ENCODE measurements around the gene AFF2.
"Not testable (repeated sequence)": the region's sequence is repeated elsewhere in the genome, so short reads cannot be mapped to it uniquely, and the experiment has no call there.

AFF2 gene

GRCh38 chrX:148871422-148872160 is 371.2 kb downstream of the AFF2 start:
- no peak for DNase-seq

- no peak for DNase-seq
Observed at GRCh38 chrX:148872161-148872535, 371.7 kb downstream of the AFF2 start.

DNA sequence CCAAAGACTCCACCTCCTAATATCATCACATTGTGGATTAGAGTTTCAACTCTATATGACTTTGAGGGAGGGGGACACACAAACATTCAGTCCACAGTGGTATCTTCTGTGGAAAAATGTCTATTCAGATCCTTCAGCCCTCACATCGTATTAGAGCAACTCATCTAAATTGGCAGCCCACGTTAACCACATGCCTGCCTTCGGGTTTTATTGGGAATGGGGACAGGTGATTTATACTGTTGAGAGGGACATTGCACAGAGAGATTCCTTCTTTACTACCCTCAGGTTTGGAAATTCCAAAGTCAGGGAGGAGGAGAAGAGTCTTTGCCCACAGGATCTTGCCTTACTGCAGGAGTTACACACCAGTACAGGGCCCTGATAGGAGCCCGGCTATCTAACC is 372.5 kb downstream of the AFF2 start:
- no peak for DNase-seq

GRCh38 chrX:148874636-148875246 is 374.3 kb downstream of the AFF2 start:
- no peak for DNase-seq

- DNase-seq, result no peak
Observed at GRCh38 chrX:148878371-148878770, 378.0 kb downstream of the AFF2 start.

GRCh38 chrX:148885203-148885602 is 384.8 kb downstream of the AFF2 start:
- no peak for DNase-seq

DNA sequence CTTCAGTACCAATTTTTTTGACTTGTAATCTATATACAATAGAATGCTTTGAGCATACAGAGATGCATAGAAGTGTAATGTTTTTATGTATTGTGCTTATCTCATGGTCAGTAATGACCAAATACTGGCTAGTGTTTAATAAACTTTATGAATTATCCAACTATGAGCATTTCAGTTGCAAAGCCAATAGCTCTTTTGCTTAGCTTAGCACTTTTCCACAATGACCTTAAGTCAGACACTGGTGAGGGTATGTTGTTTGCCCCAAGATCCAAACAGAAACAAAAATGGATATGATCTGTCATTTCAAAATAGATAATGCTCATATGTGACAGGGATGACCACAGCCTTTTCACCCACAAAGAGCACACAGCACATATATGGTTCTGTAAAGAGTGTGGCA is 393.0 kb downstream of the AFF2 start:
- DNase-seq, result no peak

DNA sequence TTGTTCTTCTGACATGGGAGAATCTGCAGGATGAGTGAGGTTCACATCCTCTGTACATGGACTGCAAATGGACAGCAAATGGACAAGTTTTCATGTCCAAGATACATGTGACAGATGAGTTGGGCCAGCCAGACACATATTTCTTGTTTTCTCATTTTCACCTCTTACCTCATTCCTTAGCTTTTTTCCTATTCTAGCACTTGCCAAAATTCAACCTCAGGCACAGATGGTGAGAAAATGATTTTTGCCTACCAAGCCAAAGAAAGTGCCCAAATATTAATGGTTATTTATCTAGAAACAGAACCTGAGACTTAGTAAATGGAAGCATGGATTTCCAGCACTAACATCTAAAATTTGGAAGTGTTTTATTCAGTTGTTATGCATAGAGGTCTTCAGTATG is 402.2 kb downstream of the AFF2 start:
- DNase-seq, result no peak

- DNase-seq, result no peak
Observed at GRCh38 chrX:148903176-148903575, 402.8 kb downstream of the AFF2 start.

DNA sequence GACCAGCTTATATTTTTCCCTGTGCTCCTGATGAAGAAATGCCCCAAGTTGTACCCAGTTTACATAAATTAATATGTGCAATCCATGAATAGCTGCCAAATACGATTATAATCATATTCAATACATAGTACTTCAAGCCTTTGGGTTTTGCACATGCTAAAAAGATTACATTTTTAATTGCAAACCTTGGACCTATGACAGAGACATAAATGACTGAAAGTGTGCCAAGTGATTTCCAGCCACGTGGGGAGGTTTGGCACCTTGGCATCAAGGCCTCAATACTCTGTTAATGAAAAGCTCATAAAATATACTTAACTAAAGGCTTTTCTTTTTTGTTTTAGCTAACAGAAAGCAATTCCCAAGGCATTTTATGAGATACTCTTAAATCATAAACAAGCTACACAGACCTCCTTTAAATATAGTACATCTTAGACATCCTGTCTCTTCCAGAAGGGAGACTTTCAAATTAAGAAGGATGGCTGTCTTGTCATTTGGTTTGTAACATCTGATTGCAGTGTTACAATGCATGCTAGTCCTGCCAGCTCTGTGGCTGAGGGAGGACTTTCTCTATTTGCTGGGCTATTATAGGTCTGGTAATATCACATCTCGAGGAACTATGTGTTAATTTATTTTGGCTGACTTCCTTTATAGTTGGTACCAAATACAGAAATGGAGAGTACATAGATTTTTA is 404.1 kb downstream of the AFF2 start:
- DNase-seq, result no peak

DNA sequence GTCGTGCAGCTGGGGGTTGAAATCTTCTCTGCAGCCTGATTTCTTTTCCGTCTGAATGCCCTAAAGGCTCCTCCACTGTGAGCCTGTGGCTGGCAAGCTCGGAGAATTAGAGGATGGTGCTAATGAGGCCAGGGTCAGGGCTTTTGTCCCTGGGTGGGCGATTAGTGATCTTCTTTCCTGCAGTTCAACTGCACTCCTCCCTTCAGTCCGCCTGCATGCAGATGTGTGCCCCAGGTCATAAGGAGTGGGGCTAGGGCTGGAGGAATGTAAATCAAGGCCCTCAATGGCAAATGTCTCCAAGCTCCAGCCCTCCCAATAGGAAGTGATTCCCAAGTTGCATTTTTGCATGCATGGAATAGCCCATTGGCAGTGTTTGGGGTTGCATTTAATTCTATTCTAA is 405.0 kb downstream of the AFF2 start:
- no peak for DNase-seq

DNA sequence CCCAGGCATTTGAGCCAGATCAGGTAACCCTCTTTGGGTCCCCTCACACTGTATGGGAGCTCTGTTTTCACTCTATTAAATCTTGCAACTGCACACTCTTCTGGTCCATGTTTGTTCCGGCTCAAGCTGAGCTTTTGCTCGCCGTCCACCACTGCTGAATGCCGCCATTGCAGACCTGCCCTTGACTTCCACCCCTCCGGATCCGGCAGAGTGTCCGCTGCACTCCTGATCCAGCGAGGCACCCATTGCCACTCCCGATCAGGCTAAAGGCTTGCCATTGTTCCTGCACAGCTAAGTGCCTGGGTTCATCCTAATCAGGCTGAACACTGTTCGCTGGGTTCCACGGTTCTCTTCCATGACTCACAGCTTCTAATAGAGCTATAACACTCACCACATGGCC is 406.2 kb downstream of the AFF2 start:
- not testable (repeated sequence) for DNase-seq

GRCh38 chrX:148909758-148910157 is 409.3 kb downstream of the AFF2 start:
- no peak for DNase-seq

DNA sequence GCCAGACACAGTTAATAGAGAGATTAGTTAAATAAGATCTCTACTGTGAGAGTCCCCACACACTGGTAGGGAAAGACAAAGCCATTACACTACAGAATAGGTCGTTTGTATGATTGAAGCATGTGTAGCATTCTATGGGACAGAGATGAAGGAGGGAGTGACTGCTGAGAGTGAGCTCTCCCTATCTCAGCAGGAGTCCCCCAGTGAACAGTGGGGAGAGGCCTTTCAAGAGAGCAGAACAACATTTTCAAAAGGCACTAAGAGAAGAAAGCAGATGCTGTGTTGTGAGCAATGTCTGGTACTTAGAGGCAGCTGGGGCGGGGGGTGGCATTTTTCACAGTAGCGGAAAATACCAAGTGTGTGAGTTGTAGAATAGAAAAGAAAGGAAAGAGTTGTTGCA is 413.6 kb downstream of the AFF2 start:
- DNase-seq, result no peak

DNA sequence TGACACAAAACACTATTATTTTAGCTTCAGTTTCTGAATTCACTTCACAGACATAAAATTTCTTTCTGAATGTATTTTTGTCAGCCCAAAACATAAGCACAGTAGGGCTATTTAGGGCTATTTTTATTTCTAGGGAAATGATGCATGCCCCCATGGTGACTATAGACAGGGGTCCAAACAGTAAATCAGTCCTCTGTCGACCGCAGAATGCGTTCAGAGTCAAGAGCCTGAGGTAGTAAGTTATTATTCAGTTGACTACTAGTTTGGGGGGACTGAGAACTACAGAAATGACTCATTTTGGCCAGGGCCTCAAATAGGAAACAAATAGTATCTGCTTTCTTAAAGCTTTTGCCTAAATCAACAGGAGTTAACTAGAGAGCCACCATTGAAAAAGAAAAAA is 414.4 kb downstream of the AFF2 start:
- DNase-seq, result no peak

GRCh38 chrX:148915474-148915873 is 415.1 kb downstream of the AFF2 start:
- DNase-seq, result no peak

DNA sequence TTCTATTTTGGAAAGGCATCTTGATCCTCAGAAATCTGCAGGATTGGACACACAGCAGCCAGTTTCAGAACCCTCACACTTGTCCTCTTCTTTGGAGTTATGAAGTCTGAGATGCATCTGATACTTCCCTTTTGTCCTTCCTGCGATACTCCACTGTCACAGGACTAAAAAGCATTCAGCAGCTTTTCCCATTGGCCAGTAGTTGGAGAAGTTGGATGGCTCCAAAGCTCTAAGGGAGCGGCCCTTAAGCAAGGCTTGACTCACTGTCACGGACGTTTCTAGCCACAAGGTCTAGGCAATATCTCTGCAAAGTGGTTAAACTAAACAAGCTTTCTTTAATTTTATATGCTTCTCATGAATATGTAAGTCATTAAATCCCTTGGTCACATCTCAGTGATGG is 417.0 kb downstream of the AFF2 start:
- DNase-seq, result no peak

DNA sequence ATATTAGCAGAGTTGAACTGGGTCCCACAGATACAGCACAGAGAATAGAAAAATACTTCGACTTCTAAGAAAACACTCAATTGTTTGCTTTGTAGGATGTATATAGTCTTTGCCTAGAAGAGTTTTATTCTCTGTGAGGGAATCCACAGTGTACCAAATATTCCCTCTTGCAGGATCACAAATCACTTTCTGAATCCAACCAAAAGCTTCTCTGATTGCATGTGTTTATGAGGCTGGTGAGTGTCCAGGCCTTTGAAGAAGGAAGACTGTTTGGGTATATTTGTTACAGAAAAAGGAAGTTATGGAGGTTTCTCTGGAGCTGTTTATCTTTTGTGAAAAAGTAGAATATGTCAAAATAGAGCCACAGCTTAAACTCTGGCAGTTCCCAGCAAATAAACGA is 423.2 kb downstream of the AFF2 start:
- no peak for DNase-seq

DNA sequence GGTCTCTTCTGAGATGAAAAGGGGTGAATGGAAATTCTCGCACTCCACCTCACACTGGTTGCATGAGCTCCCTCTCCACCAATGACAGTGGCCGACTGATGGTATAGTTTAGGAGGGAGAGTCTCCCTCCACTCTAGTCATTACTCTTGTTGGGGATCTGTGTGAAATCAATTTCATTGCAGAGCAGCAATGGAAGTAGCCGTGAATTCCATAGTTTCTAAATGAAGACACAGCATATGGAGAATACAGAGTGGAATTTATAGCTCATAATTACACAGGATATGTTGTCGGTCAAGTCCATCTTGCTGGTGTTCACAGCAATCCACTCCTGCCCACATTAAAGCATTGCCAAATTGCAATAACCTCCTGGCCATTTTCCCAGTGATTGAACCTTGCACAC is 426.0 kb downstream of the AFF2 start:
- DNase-seq, result no peak

GRCh38 chrX:148928811-148929210 is 428.4 kb downstream of the AFF2 start:
- DNase-seq, result no peak

- DNase-seq, result no peak
Observed at GRCh38 chrX:148929686-148930085, 429.3 kb downstream of the AFF2 start.

DNA sequence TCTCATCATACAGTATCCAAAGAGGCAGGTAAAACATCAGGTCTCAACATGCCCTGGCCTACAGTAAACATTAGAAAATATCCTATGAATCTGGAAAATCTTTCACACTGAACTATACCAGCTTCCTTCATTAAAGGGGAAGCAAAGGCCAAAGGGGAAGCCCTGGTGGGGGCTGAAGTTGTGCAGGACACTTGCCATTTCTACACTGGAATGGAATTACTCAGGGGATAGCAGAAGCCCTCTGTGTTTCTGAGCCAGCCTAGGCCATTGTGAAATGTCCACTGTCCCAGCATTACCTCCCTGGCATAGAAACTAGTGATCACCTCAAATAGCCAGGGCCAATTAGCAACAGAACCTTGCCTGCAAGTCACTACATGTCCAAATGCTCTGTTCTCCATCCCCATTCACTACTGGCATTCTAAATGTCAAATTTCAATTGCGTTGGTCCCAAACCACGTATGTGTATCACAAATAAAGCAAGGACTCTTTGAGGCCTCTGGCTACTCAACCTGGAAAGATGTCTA is 429.9 kb downstream of the AFF2 start:
- DNase-seq, result no peak

DNA sequence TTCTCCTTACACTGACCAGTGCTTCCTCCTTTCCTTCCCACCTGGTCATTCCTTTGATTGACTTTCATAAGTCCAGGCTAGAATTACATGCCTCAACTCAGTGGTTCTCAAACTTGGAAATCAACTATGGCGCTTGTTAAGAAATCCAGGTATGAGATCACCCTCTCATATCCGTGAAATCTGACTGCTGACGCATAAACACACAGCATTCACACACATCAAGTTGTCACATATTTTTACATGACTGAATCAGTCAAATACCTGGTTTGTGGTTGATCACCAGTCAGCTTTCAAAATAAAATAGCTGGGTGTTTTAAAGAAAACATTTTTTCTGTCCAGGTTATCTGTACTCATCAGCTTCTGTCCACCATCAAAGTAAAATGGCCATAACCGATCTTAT is 433.5 kb downstream of the AFF2 start:
- DNase-seq, result no peak

DNA sequence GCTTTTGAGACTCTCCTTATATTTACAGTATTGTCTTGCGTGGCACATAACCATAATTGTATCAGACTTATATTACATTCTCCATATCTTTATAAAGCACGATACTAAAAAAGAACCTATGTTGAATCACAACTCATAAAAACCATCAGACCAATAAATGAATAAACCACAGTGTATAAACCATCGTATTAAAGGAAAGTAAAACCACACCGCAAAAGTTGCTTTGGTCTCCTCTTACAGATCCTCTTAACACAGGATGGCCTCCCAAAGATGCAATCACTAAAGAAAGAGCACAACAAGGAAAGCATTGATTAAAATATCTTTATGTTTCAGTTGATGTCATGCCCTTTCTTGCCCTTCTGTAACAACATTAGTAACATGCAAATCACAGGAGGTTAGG is 437.9 kb downstream of the AFF2 start:
- no peak for DNase-seq

All from NCI-H2171 treated with DMSO at 0.1 percent for 48 hours (cell line).